ENCODE results near the gene KIF26B. TPM values are rescaled to one million over a fixed set of nuclear protein-coding genes. Genes with fewer than 3 reads are reported as not detected.

Gene KIF26B
- total and polyA plus RNA-seq, 2 experiments from 2014 or later, result 0.03 to 0.76 TPM

GRCh38 chr1:245688536-245689453 is 534.0 kb downstream of the KIF26B start (continued):
- TF ChIP-seq ZNF462 (CRISPR knock-in tag; IDR thresholded peaks at IDR 0.05), result no peak

- Mint-ChIP-seq H3K9me3 (no peaks in the 10 kb centered on the region), H3K4me1 (peaks cover 3% of the 10 kb centered on the region; the same call in 2 of the 3 replicates), H3K27me3 (ENCODE audit: insufficient read depth, low read depth, poor library complexity) (peaks cover 21% of the 10 kb centered on the region), H3K4me3 (no peak overlapping the region), H3K36me3 (ENCODE audit: low read depth) (peaks cover 2% of the 10 kb centered on the region; the same call in 1 of the 3 replicates), H3K27ac (no peak overlapping the region)
- Histone ChIP-seq H3K27me3 (ENCODE audit: insufficient read depth) (no peaks in the 10 kb centered on the region), H3K79me2 (replicated peaks; ENCODE audit: insufficient read depth) (no peaks in the 10 kb centered on the region), H4K20me1 (replicated peaks; ENCODE audit: insufficient read depth) (no peaks in the 10 kb centered on the region), H3K4me3 (no peak overlapping the region), H2AFZ (no peak overlapping the region), H3K9me2 (ENCODE audit: insufficient read depth) (no peaks in the 10 kb centered on the region), H3K4me1 (ENCODE audit: insufficient read depth) (no peaks in the 10 kb centered on the region), H3K36me3 (ENCODE audit: insufficient read depth) (no peaks in the 10 kb centered on the region), H3F3A (replicated peaks; ENCODE audit: low read depth) (no peaks in the 10 kb centered on the region), H3K27ac (ENCODE audit: low read depth) (no peak overlapping the region), H3K4me2 (no peak overlapping the region)
- no peak for DNase-seq (ENCODE audit: low spot score)
- no peak for TF ChIP-seq ZNF331 (CRISPR knock-in tag; IDR thresholded peaks at IDR 0.05; ENCODE audit: low read depth)
- TF ChIP-seq EZH2 (IDR thresholded peaks at IDR 0.05; ENCODE audit: low read depth, unreplicated experiment), result no peak
- TF ChIP-seq POLR2AphosphoS5 (IDR thresholded peaks at IDR 0.05; ENCODE audit: low read depth), result no peak
- no peak for TF ChIP-seq ZNF462 (CRISPR knock-in tag; IDR thresholded peaks at IDR 0.05)
- TF ChIP-seq STAT1 (IDR thresholded peaks at IDR 0.05; ENCODE audit: unreplicated experiment), result no peak
- ATAC-seq, result no peak
These were observed 535.4 kb downstream of the KIF26B start for GRCh38 chr1:245690156-245690690.
